Measurements from ENCODE around the gene NPTN. TPM values are rescaled to one million over a fixed set of nuclear protein-coding genes. Genes with fewer than 3 reads are reported as not detected.

NPTN gene
- total and polyA plus RNA-seq, 2 of the 13 experiments (the other 11 are each of a cell fraction or from before 2014, with no cell fraction given): 78.0 to 110 TPM

DNA sequence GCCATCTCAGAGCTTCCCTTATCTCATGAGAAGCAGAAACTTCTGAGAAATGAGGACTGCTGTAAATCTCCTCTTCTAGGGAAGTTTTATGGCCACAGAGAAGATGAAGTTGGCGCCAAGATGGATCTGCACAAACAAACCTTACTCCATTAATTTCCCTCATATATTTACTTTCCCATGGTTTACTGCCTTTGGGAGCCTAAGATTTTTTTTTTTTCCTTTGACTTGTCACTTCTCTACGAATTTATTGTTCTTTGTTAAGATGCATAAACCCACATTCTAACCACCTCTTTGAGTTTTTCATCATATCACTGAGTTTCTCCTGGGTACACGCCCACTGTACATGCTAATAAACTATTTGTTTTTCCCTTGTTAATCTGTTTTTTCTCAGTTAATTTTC, 21.5 kb upstream of the NPTN start:
- POLR2A ChIA-PET: no interaction called here
- H3K4me2 ChIP-seq (ENCODE audit: low read depth, low read length): no peak overlapping the region
- BruUV-seq (replicated peaks): no TSS peak
- FAIRE-seq: no peak
- H3K79me2 ChIP-seq (ENCODE audit: insufficient read depth, low read length): no peaks in the 10 kb centered on the region
- no peak for ATAC-seq
- no peaks in the 10 kb centered on the region for H3K4me1 ChIP-seq (ENCODE audit: insufficient read depth, low read length)
- H3K9me3 ChIP-seq (ENCODE audit: low read length): no peaks in the 10 kb centered on the region
- H3K9ac ChIP-seq (ENCODE audit: insufficient read depth, low read depth, low read length): no peak overlapping the region
- H2AFZ ChIP-seq (ENCODE audit: low read length): no peak overlapping the region
- no peaks in the 10 kb centered on the region for H3K36me3 ChIP-seq (replicated peaks in 1 of 2; ENCODE audit: control insufficient read depth in 1 of 2, insufficient read depth in 2 of 2, low read length in 2 of 2)
- in situ Hi-C loops (cut with HindIII; ENCODE audit: extremely low pct_ligation_motif_present, low pct_unique_long_range_greater_than_20kb): no loop called here
- peaks cover 0 to 4% of the 10 kb centered on the region in 2 experiments; a peak in 1 of 5 replicates for H3K27me3 ChIP-seq (ENCODE audit: control insufficient read depth in 1 of 2, insufficient read depth in 2 of 2, low read length in 2 of 2)
- intact Hi-C loops (cut with micrococcal nuclease; ENCODE audit: unreplicated experiment): no loop called here
- H3K4me3 ChIP-seq (replicated peaks in 1 of 3; ENCODE audit: insufficient read depth in 1 of 3, low read depth in 2 of 3, low read length in 3 of 3): no peak overlapping the region
- CTCF ChIA-PET (ENCODE audit: low intra/inter-chr PET ratio, low total read pairs): no interaction called here
- no peak for TF ChIP-seq ZNF20 (CRISPR knock-in tag; IDR thresholded peaks at IDR 0.05)
- no peak for TF ChIP-seq MBNL3 (CRISPR knock-in tag; conservative IDR thresholded peaks at IDR 0.05)
- no peak for TF ChIP-seq FOSL1 (CRISPR knock-in tag; IDR thresholded peaks at IDR 0.05; ENCODE audit: borderline replicate concordance)
- no peak for TF ChIP-seq ZNF331 (CRISPR knock-in tag; IDR thresholded peaks at IDR 0.05)
- TF ChIP-seq FOXA3 (CRISPR knock-in tag; IDR thresholded peaks at IDR 0.05): no peak
- no peak for TF ChIP-seq TEAD3 (CRISPR knock-in tag; optimal IDR thresholded peaks at IDR 0.05; ENCODE audit: borderline replicate concordance)
- DNase-seq (ENCODE audit: low spot score): no peak
- 6% methylated on average over 3 of the region's 3 CpGs for whole genome bisulfite sequencing (ENCODE audit: low lambda C conversion rate)
- no peak overlapping the region for H3K27ac ChIP-seq (ENCODE audit: extremely low read length, insufficient read depth, low read length)
- H4K20me1 ChIP-seq (ENCODE audit: insufficient read depth, low read length): no peaks in the 10 kb centered on the region

DNA sequence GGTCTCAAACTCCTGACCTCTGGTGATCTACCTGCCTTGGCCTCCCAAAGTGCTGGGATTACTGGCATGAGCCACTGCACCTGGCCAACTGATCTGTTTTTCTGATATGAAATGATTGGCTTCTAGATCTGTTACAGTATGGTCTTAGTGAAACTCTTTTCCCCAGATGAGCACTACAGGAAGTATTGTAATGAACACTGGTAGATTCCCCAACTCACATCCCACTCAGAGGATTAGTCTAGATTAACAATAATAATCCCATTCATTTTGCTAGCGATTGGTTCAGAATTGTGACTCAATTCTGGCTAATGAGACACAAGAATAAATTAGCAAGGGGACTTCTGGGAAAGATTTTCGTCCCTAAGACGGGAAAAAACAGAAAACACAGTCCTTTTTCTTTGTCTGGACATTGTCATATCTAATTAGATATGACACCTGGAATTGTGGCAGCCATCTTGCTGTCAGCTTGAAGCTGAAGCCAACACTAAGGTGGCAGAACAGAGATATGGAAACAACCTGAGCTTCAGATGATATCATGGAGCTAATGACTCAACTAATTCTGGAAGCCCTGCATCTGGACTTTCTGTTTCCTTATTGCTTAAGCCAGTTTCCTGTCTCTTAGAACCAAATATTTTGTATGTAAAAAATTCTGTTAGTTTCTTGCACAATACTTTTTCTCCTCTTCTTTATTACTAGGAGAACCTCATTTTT, 17.4 kb upstream of the NPTN start:
- Histone ChIP-seq H3K9ac (ENCODE audit: insufficient read depth, low read depth, low read length) (no peak overlapping the region), H3K4me1 (ENCODE audit: insufficient read depth, low read length) (no peaks in the 10 kb centered on the region), H3K27me3 (ENCODE audit: control insufficient read depth in 1 of 2, insufficient read depth in 2 of 2, low read length in 2 of 2) (0 out of 5 replicates have a peak, but pooled peaks cover 0 to 4% of the 10 kb centered on the region in 2 experiments), H3K79me2 (ENCODE audit: insufficient read depth, low read length) (no peaks in the 10 kb centered on the region), H3K4me2 (ENCODE audit: low read depth, low read length) (no peak overlapping the region), H4K20me1 (ENCODE audit: insufficient read depth, low read length) (no peaks in the 10 kb centered on the region), H3K36me3 (replicated peaks in 1 of 2; ENCODE audit: control insufficient read depth in 1 of 2, insufficient read depth in 2 of 2, low read length in 2 of 2) (no peaks in the 10 kb centered on the region), H2AFZ (ENCODE audit: low read length) (no peak overlapping the region), H3K27ac (ENCODE audit: extremely low read length, insufficient read depth, low read length) (no peak overlapping the region), H3K4me3 (replicated peaks in 1 of 3; ENCODE audit: insufficient read depth in 1 of 3, low read depth in 2 of 3, low read length in 3 of 3) (no peak overlapping the region), H3K9me3 (ENCODE audit: low read length) (no peaks in the 10 kb centered on the region)
- DNase-seq (ENCODE audit: low spot score) (no peak), ATAC-seq (no peak), FAIRE-seq (no peak)
- in situ Hi-C loops (cut with HindIII; ENCODE audit: extremely low pct_ligation_motif_present, low pct_unique_long_range_greater_than_20kb): no loop called here
- ChIA-PET POLR2A (no interaction called here), CTCF (ENCODE audit: low intra/inter-chr PET ratio, low total read pairs) (no interaction called here)
- WGBS (ENCODE audit: low lambda C conversion rate): 1% methylated on average over 3 of the region's 3 CpGs
- BruUV-seq (replicated peaks): no TSS peak
- intact Hi-C loops (cut with micrococcal nuclease; ENCODE audit: unreplicated experiment): no loop called here
- TF ChIP-seq MIER2 (CRISPR knock-in tag; IDR thresholded peaks at IDR 0.05) (no peak), ZXDC (CRISPR knock-in tag; IDR thresholded peaks at IDR 0.05) (no peak)
- TF ChIP-seq, protein P1, sequence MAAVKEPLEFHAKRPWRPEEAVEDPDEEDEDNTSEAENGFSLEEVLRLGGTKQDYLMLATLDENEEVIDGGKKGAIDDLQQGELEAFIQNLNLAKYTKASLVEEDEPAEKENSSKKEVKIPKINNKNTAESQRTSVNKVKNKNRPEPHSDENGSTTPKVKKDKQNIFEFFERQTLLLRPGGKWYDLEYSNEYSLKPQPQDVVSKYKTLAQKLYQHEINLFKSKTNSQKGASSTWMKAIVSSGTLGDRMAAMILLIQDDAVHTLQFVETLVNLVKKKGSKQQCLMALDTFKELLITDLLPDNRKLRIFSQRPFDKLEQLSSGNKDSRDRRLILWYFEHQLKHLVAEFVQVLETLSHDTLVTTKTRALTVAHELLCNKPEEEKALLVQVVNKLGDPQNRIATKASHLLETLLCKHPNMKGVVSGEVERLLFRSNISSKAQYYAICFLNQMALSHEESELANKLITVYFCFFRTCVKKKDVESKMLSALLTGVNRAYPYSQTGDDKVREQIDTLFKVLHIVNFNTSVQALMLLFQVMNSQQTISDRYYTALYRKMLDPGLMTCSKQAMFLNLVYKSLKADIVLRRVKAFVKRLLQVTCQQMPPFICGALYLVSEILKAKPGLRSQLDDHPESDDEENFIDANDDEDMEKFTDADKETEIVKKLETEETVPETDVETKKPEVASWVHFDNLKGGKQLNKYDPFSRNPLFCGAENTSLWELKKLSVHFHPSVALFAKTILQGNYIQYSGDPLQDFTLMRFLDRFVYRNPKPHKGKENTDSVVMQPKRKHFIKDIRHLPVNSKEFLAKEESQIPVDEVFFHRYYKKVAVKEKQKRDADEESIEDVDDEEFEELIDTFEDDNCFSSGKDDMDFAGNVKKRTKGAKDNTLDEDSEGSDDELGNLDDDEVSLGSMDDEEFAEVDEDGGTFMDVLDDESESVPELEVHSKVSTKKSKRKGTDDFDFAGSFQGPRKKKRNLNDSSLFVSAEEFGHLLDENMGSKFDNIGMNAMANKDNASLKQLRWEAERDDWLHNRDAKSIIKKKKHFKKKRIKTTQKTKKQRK (IDR thresholded peaks at IDR 0.05; ENCODE audit: low read length): no peak

All from HepG2 (cell line).